Right lobe of liver (tissue), 4 donors: ENCODE results near the gene SPATA16.

Experiments
- POLR2A ChIP-seq: fragments of 450-650 bp; IDR thresholded peaks from one replicate; pipeline ENCODE4 v1.6.1; 2017; ENCODE audit warnings: antibody characterized with exemption, mild to moderate bottlenecking
- TF ChIP-seq, protein P1 (sequence below), 4 donors: fragments of 200-600 bp in 3 of 4; fragments of 450-650 bp in 1 of 4; IDR thresholded peaks; one replicate each; pipeline versions ENCODE4 v1.5.1 to v1.8.0; 2016 to 2022; ENCODE audit warnings: antibody characterized with exemption in 4 of 4, mild to moderate bottlenecking in 2 of 4
- donor health status: DM: no; HTN: no; CAD: no.
- donor health status: DM: no; HTN: no; CAD: no.
- donor health status: DM: no; HTN: yes; CAD: no.

GRCh38 chr3:173030273-173030672, 110.8 kb downstream of the SPATA16 start:
- TF ChIP-seq, protein P1, sequence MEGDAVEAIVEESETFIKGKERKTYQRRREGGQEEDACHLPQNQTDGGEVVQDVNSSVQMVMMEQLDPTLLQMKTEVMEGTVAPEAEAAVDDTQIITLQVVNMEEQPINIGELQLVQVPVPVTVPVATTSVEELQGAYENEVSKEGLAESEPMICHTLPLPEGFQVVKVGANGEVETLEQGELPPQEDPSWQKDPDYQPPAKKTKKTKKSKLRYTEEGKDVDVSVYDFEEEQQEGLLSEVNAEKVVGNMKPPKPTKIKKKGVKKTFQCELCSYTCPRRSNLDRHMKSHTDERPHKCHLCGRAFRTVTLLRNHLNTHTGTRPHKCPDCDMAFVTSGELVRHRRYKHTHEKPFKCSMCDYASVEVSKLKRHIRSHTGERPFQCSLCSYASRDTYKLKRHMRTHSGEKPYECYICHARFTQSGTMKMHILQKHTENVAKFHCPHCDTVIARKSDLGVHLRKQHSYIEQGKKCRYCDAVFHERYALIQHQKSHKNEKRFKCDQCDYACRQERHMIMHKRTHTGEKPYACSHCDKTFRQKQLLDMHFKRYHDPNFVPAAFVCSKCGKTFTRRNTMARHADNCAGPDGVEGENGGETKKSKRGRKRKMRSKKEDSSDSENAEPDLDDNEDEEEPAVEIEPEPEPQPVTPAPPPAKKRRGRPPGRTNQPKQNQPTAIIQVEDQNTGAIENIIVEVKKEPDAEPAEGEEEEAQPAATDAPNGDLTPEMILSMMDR (IDR thresholded peaks at IDR 0.05): no peak
- TF ChIP-seq POLR2A: no peak
